Measurements from ENCODE around the gene NPIPB2.

Gene NPIPB2

DNA sequence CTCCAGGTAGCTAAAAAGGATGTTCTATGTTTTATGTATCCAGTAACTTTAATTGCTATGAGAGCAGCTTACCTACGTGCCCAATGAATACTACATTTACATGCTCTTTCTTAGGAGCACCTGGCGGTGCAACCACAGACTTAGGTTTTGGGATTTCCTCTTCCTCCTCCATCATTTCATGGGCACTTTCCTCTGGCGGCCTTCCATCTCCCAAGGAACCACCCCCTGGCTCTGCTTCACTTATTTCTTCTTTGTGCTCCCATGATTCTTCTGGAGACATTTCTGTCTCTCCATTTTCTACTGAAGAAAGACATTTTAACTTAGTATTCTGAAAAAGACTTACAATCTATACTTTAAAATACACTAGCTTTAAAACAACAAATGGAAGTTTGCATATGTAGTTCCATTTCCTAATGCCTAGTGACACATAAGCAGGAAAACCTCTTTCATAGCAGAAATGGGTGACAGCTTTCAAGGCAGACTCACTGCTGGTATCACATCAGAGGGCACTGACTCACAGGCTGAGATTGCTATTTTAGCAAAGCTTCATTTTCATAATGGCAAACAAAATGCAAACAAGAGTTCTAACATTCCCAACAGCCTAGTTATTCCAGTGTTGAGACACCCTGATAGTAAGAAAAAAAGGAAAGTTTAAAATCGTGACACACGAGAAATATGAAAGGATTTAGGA lies 45.2 kb downstream of the NPIPB2 start:
- DNase-seq (ENCODE audit: low read depth): no peak

DNA sequence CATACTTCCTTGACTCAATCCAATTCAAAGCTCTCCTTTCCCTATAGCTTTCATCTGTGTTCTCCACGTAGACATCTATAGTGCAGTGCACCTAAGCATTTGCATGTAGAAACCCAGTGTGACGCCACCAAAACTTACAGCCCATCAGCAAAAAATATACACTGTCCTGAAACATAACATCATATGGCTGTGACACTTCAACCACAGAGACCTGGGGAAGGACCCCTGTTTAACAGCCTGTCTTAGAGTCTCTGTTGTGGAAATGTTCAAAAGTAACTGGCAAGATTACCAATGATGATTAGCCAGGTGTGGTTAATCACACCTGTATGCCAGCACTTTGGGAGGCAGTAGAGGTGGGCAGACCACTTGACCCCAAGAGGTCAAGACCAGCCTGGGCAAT lies 48.3 kb downstream of the NPIPB2 start:
- DNase-seq (ENCODE audit: low read depth): no peak

DNA sequence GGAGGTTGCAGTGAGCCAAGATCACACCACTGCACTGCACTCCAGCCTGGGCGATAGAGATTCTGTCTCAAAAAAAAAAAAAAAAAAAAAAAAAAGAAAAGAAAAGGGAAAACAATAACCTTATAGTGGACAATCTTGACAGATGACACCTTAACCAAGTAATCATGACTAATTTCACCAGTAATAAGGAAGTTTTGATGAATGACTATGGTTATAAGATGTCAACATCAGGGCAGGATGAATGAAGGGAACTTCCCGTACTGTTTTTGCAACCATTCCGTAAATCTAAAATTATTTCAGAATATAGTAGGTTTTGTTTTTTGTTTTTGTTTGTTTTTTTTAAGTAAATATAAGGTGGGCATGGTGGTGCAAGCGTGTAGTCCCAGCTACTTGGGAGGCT lies 49.1 kb downstream of the NPIPB2 start:
- no peak for DNase-seq (ENCODE audit: low read depth)

DNA sequence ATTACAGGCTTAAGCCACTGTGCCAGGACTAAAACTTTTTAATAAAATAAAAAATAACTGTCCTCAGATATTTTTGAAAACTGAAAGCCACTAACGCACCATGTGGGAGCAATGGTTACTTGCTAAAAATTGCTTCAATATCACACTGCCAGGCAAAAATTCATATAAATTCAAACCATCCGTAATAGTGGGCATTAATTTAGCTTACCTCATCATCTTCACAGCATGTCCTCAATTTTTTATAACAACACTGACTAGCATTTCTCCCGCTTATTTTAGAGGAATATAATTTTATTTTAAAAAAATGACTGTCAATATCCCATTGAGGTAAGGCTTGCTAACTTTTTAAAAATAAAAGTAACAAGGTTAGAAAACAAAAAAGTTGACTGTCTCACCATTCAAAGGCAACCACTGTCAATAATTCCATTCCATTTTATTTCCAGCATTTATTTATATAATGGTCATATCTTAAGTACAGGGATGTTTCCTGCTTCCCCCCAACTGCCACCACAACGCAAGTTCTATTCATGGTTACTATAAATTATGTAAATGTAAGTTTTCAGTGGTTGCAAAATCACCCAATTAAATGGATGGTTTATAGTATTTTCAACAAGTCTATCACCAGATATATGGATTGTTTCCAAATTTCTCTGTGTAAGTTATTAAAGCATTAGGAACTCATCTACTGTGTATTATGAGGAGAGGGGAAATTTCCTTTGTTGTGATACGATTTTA lies 51.4 kb downstream of the NPIPB2 start:
- DNase-seq (ENCODE audit: low read depth): no peak

DNA sequence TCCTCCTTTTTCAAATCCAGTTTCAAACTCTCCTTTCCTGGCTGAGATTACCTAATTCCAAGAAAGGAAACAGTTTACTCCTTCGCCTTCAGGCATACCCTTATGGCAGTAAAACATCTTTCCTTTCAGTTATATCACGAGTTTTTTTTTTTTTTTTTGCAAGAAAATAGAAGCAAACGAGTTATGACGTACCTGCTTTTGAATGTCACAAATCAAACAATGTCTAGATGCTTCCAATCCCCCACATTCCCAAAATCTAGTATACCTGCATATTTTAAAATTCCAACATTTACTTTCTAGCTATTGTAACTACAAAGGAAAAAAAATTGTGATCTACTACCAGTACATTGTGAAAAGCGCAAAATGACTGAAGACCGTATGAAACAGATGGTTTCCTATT lies 55.0 kb downstream of the NPIPB2 start:
- no peak for DNase-seq (ENCODE audit: low read depth)

DNA sequence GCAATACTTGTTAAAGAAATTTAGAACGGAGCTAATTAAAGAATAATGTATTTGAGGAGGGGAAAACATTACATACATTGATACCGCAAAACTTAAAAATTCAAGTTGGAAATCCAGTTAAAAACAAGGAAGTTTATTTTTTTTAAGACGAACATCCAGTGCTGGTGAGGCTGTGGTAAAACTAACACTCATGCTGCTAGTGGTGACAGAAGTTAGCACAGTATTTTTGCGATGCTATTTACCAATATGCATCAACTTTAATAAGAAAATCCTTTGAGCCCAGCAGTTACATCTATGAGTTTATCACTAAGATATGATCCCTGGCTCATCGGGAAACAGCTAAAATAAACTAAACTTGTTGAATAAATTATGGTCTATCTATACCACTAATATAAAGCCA lies 57.8 kb downstream of the NPIPB2 start:
- DNase-seq (ENCODE audit: low read depth): no peak

DNA sequence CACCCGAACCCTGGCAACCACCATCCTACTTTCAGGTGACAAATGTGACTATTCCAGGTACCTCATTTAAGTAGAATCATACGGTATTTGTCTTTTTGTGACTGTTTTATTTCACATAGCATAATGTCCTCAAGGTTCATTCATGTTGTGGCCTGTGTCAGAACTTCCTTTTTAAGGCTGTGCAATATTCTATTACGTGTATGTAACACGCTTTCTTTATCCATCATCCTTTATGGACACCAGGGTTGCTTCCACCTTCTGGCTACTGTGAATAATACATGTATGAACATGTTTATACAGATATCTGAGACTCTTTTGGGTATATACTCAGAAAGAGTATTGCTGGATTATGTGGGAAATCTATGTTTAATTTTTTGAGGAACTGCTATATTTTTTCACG lies 61.8 kb downstream of the NPIPB2 start:
- DNase-seq (ENCODE audit: low read depth): no peak

DNA sequence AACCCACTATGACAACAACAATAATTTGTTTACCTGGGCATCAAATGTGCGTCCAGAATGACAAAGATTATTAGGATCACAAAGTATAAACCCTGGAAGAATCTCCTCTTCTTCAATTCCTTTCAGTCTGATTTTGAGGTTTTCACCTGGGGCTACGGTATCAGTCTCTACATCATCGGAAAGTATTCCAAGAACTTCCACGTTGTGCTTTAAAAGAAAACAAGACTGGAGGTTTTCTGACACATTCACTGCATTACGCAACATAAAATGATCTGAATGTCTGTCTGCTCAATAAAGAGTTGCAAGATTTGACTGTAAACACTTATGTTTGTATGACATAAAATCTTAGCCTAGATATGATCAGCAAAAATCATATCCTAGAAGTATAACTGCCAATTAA lies 64.5 kb downstream of the NPIPB2 start:
- DNase-seq (ENCODE audit: low read depth): no peak
